KMS-11 (cell line): ENCODE results near the gene TUBGCP2.

ENCODE experiments used
- H2AFZ ChIP-seq: fragments of 200-600 bp; sonication (generic); 2 replicates; pipeline ENCODE4 v1.6.1; 2016; ENCODE audit warnings: antibody characterized with exemption, mixed run types, low read depth
- H3K27ac ChIP-seq: fragments of 200-600 bp; sonication (generic); 2 replicates; pipeline ENCODE4 v1.6.1; 2016; ENCODE audit warnings: mild to moderate bottlenecking, mixed run types
- H3K27me3 ChIP-seq: fragments of 200-600 bp; sonication (generic); 2 replicates; pipeline ENCODE4 v1.6.1; 2017; ENCODE audit warnings: mild to moderate bottlenecking, low read depth, mixed run types, moderate library complexity; ENCODE audit not compliant: insufficient read depth
- H3K36me3 ChIP-seq: fragments of 200-600 bp; sonication (generic); 2 replicates; pipeline ENCODE4 v1.6.1; 2017; ENCODE audit warnings: mild to moderate bottlenecking, mixed run types; ENCODE audit not compliant: insufficient read depth
- H3K4me1 ChIP-seq: fragments of 200-600 bp; sonication (generic); 2 replicates; pipeline ENCODE4 v1.6.1; 2016; ENCODE audit warnings: mild to moderate bottlenecking, low read depth, mixed run types; ENCODE audit not compliant: poor library complexity, severe bottlenecking
- H3K4me2 ChIP-seq: fragments of 200-600 bp; sonication (generic); 2 replicates; pipeline ENCODE4 v1.7.0; 2016; ENCODE audit warnings: mild to moderate bottlenecking, mixed run types
- H3K4me3 ChIP-seq: fragments of 200-600 bp; sonication (generic); IDR thresholded peaks from 2 replicates; pipeline ENCODE4 v1.6.1; 2017; ENCODE audit warnings: low read depth, low read length, mixed read lengths; ENCODE audit not compliant: insufficient read depth
- H3K79me2 ChIP-seq: fragments of 200-600 bp; sonication (generic); 2 replicates; pipeline ENCODE4 v1.6.1; 2016; ENCODE audit warnings: low read depth, mixed run types; ENCODE audit not compliant: insufficient read depth
- H3K9ac ChIP-seq: fragments of 200-600 bp; sonication (generic); 2 replicates; pipeline ENCODE4 v1.6.1; 2016; ENCODE audit warnings: mild to moderate bottlenecking, mixed run types
- H4K20me1 ChIP-seq: fragments of 200-600 bp; sonication (generic); 2 replicates; pipeline ENCODE4 v1.6.1; 2016; ENCODE audit warnings: mild to moderate bottlenecking, mixed run types; ENCODE audit not compliant: insufficient read depth
- TF ChIP-seq, protein P1 (sequence below): fragments of 200-600 bp; sonication (generic); conservative IDR thresholded peaks from 2 replicates; pipeline ENCODE4 v1.6.1; 2017; ENCODE audit warnings: low read depth, mild to moderate bottlenecking, antibody characterized with exemption, low read length, moderate library complexity, mixed read lengths

TUBGCP2 gene

DNA sequence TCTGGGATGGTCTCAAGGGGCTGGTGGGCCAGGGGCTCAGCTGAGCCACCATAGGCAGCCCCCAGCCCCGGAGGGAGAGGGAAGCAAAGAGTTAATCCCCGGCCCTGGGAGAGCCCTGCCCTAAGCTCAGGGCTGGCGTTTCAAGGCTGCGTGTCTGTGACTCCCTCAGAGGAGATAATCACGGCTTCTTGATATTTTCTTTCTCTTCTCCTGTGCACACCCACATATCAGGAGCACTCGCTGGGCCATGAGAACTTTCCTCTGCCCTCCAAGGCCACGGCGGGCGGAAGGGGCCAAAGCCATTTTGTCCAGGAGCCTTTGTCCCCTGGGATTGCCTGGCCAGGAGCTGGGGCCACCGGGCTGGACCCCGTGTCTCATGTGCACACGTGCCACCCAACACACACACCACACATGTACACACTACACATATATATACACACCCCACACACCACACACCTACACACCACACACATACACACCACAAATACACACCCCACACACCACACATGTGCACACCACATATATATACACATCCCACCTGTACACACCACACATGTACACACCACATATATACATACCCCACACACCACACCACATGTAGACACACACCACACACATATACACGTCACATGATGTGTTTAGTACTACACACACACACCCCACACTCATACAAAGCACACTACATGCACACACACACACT is 54.1 kb downstream of the TUBGCP2 start:
- Histone ChIP-seq H3K4me2 (no peak overlapping the region), H2AFZ (no peak overlapping the region), H4K20me1 (no peaks in the 10 kb centered on the region), H3K4me1 (peaks cover 17% of the 10 kb centered on the region), H3K27ac (no peak overlapping the region), H3K9ac (no peak overlapping the region), H3K4me3 (no peak overlapping the region), H3K27me3 (peaks cover 30% of the 10 kb centered on the region; the same call in 1 of the 2 replicates), H3K36me3 (no peaks in the 10 kb centered on the region), H3K79me2 (no peaks in the 10 kb centered on the region)
- TF ChIP-seq, protein P1, sequence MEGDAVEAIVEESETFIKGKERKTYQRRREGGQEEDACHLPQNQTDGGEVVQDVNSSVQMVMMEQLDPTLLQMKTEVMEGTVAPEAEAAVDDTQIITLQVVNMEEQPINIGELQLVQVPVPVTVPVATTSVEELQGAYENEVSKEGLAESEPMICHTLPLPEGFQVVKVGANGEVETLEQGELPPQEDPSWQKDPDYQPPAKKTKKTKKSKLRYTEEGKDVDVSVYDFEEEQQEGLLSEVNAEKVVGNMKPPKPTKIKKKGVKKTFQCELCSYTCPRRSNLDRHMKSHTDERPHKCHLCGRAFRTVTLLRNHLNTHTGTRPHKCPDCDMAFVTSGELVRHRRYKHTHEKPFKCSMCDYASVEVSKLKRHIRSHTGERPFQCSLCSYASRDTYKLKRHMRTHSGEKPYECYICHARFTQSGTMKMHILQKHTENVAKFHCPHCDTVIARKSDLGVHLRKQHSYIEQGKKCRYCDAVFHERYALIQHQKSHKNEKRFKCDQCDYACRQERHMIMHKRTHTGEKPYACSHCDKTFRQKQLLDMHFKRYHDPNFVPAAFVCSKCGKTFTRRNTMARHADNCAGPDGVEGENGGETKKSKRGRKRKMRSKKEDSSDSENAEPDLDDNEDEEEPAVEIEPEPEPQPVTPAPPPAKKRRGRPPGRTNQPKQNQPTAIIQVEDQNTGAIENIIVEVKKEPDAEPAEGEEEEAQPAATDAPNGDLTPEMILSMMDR, result no peak

DNA sequence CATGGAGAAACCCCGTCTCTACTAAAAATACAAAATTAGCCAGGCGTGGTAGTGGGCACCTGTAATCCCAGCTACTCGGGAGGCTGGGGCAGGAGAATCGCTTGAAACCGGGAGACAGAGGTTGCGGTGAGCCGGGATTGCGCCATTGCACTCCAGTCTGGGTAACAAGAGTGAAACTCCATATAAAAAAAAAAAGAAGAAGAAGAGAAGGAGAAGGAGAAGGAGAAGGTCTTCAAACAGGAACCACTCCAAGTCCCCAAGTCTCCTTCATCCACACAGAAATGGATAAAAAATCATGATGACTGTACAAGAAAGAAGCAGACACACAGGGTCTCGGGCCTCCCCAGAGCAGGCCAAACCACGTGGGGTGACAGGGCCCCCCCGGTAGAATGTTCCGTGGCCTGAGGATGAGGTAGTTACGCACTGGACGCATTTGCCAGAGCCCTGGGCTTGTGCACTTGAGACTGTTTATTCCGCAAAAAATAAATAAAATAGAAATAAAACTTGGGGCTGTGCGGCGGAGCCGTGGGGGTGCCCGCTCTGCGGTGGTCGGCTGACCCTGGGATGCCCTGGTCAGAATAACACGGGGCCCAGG is 55.2 kb downstream of the TUBGCP2 start:
- Histone ChIP-seq H3K36me3 (no peaks in the 10 kb centered on the region), H3K27ac (no peak overlapping the region), H3K4me1 (peaks cover 7% of the 10 kb centered on the region), H3K4me2 (no peak overlapping the region), H3K79me2 (no peaks in the 10 kb centered on the region), H3K27me3 (peaks cover 40% of the 10 kb centered on the region; the same call in 1 of the 2 replicates), H2AFZ (no peak overlapping the region), H3K9ac (no peak overlapping the region), H4K20me1 (no peaks in the 10 kb centered on the region), H3K4me3 (no peak overlapping the region)
- TF ChIP-seq, protein P1, result no peak

DNA sequence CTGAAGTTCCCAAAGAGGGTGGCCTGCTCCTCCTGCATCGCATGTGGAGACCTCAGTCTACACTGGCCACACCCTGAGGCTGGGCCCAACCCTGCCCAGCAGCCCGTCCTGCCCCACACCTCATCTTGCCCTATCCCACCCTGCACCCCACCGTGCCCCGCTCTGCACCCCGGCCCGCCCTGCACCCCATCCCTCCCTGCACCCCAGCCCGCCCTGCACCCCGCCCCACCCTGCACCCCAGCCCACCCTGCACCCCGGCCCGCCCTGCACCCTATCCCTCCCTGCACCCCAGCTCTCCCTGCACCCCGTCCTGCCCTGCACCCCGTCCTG is 56.5 kb downstream of the TUBGCP2 start:
- no peaks in the 10 kb centered on the region for H3K4me1 ChIP-seq
- H3K4me3 ChIP-seq, result no peak overlapping the region
- H2AFZ ChIP-seq, result no peak overlapping the region
- peaks cover 48% of the 10 kb centered on the region for H3K27me3 ChIP-seq
- no peak overlapping the region for H3K4me2 ChIP-seq
- TF ChIP-seq, protein P1, result no peak
- no peak overlapping the region for H3K27ac ChIP-seq
- H4K20me1 ChIP-seq, result no peaks in the 10 kb centered on the region
- no peak overlapping the region for H3K9ac ChIP-seq
- no peaks in the 10 kb centered on the region for H3K79me2 ChIP-seq
- no peaks in the 10 kb centered on the region for H3K36me3 ChIP-seq

DNA sequence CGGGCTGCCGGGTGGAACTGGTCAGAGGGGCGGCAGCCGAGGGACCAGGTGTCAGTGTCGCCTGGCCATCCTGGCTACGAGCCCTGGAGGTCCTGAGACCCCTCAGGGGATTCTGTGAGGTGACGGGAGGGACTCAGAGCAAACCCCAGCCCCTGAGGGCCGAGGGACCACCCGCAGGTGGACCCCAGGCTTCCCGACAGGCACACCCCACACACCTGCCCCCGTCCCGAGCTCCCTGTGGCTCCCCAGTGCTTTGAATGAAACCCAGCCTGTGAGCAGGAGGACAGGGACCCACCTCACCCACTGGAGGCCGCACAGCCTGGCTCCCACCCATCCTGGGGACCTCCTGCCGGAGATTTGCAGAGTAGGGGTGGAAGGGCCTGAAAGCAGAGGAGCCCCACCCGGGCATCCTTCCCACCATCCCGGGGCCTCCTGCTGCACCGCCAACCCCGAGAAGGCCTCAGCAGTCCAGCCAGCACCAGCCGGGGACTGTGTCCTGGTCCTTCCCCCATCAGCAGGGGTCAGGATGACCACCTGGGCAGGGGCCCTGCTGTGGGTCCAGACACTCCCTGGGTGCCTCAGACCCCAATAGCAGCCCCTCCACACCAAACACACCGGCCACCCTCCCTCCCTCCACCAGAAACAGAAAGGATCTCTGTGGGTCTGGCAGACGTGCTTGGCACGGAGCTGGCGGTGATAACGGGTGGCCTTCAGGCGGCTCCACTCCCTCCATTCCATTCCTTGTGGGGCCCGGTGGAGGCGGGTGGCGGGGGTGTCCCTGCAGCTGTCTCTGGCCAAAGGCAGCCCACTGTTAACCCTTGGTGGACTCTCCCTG is 57.1 kb downstream of the TUBGCP2 start:
- no peak overlapping the region for H3K9ac ChIP-seq
- H3K4me2 ChIP-seq, result no peak overlapping the region
- no peaks in the 10 kb centered on the region for H3K36me3 ChIP-seq
- no peak overlapping the region for H3K27ac ChIP-seq
- H3K4me1 ChIP-seq, result no peaks in the 10 kb centered on the region
- TF ChIP-seq, protein P1, result no peak
- H4K20me1 ChIP-seq, result no peaks in the 10 kb centered on the region
- H2AFZ ChIP-seq, result no peak overlapping the region
- no peak overlapping the region for H3K4me3 ChIP-seq
- peaks cover 52% of the 10 kb centered on the region for H3K27me3 ChIP-seq
- no peaks in the 10 kb centered on the region for H3K79me2 ChIP-seq
